Measurements from ENCODE around the gene CNGA3.

CNGA3 gene

GRCh38 chr2:98374958-98375570 lies 28.8 kb downstream of the CNGA3 start:
- Histone ChIP-seq H2AFZ (ENCODE audit: low read depth, low read length) (no peak overlapping the region), H3K14ac (ENCODE audit: low read length in 2 of 2) (peak overlapping the region in 1 of 2 experiments; percentile 49), H3K4ac (ENCODE audit: low read depth in 1 of 2, low read length in 2 of 2) (no peak overlapping the region), H3K4me2 (ENCODE audit: low read length, poor library complexity, severe bottlenecking) (no peak overlapping the region), H2BK12ac (ENCODE audit: low read length in 2 of 2) (no peak overlapping the region), H2BK15ac (ENCODE audit: low read depth, poor library complexity, severe bottlenecking) (no peak overlapping the region), H2BK120ac (ENCODE audit: low read depth, low read length) (no peak overlapping the region), H3K27me3 (ENCODE audit: control insufficient read depth in 1 of 2, insufficient read depth in 1 of 2, low read length in 2 of 2) (peaks cover 74 to 77% of the 10 kb centered on the region in 2 experiments), H4K8ac (ENCODE audit: low read length) (no peak overlapping the region), H2BK5ac (ENCODE audit: low read depth, low read length, poor library complexity, severe bottlenecking) (no peak overlapping the region), H3K4me1 (ENCODE audit: control insufficient read depth, insufficient read depth, low read depth, low read length) (no peaks in the 10 kb centered on the region), H3K79me1 (replicated peaks; ENCODE audit: low read length, poor library complexity, severe bottlenecking) (no peaks in the 10 kb centered on the region), H4K91ac (ENCODE audit: low read length) (no peak overlapping the region), H3K23ac (ENCODE audit: low read length in 2 of 2) (no peak overlapping the region), H3K4me3 (ENCODE audit: insufficient read depth in 1 of 2, low read depth in 1 of 2, low read length in 2 of 2) (no peak overlapping the region), H3K27ac (ENCODE audit: low read length, poor library complexity, severe bottlenecking) (no peak overlapping the region), H2AK5ac (ENCODE audit: low read length, severe bottlenecking) (no peak overlapping the region), H3K36me3 (ENCODE audit: control insufficient read depth in 1 of 2, insufficient read depth in 2 of 2, low read depth in 1 of 2, low read length in 2 of 2) (no peaks in the 10 kb centered on the region), H3K18ac (ENCODE audit: low read depth in 1 of 2, low read length in 2 of 2) (no peak overlapping the region), H3K9ac (ENCODE audit: low read length) (no peak overlapping the region), H3K9me3 (ENCODE audit: control insufficient read depth, low read length) (no peaks in the 10 kb centered on the region)
- WGBS, result 88% methylated on average over 10 of the region's 11 CpGs
- no peak for DNase-seq

GRCh38 chr2:98376301-98376910 lies 30.1 kb downstream of the CNGA3 start:
- Histone ChIP-seq H2AFZ (ENCODE audit: low read depth, low read length) (no peak overlapping the region), H2BK12ac (ENCODE audit: low read length in 2 of 2) (no peak overlapping the region), H4K8ac (ENCODE audit: low read length) (no peak overlapping the region)

GRCh38 chr2:98376996-98377395 lies 30.7 kb downstream of the CNGA3 start:
- Histone ChIP-seq H3K9ac (ENCODE audit: low read length) (no peak overlapping the region), H3K36me3 (ENCODE audit: control insufficient read depth in 1 of 2, insufficient read depth in 2 of 2, low read depth in 1 of 2, low read length in 2 of 2) (no peaks in the 10 kb centered on the region), H2AK5ac (ENCODE audit: low read length, severe bottlenecking) (no peak overlapping the region), H4K8ac (ENCODE audit: low read length) (no peak overlapping the region), H2BK15ac (ENCODE audit: low read depth, poor library complexity, severe bottlenecking) (no peak overlapping the region), H3K4me2 (ENCODE audit: low read length, poor library complexity, severe bottlenecking) (no peak overlapping the region), H3K79me1 (replicated peaks; ENCODE audit: low read length, poor library complexity, severe bottlenecking) (no peaks in the 10 kb centered on the region), H3K9me3 (ENCODE audit: control insufficient read depth, low read length) (no peaks in the 10 kb centered on the region), H3K18ac (ENCODE audit: low read depth in 1 of 2, low read length in 2 of 2) (no peak overlapping the region), H3K23ac (ENCODE audit: low read length in 2 of 2) (no peak overlapping the region), H3K27ac (ENCODE audit: low read length, poor library complexity, severe bottlenecking) (no peak overlapping the region), H3K4ac (ENCODE audit: low read depth in 1 of 2, low read length in 2 of 2) (no peak overlapping the region), H3K14ac (ENCODE audit: low read length in 2 of 2) (no peak overlapping the region), H3K27me3 (ENCODE audit: control insufficient read depth in 1 of 2, insufficient read depth in 1 of 2, low read length in 2 of 2) (peaks cover 82 to 90% of the 10 kb centered on the region in 2 experiments), H3K4me3 (ENCODE audit: insufficient read depth in 1 of 2, low read depth in 1 of 2, low read length in 2 of 2) (no peak overlapping the region), H2BK12ac (ENCODE audit: low read length in 2 of 2) (no peak overlapping the region), H3K4me1 (ENCODE audit: control insufficient read depth, insufficient read depth, low read depth, low read length) (no peaks in the 10 kb centered on the region), H2BK120ac (ENCODE audit: low read depth, low read length) (no peak overlapping the region), H2AFZ (ENCODE audit: low read depth, low read length) (no peak overlapping the region), H2BK5ac (ENCODE audit: low read depth, low read length, poor library complexity, severe bottlenecking) (no peak overlapping the region), H4K91ac (ENCODE audit: low read length) (no peak overlapping the region)
- DNase-seq, result no peak
- WGBS, result 87% methylated on average over 8 of the region's 8 CpGs

More at GRCh38 chr2:98376301-98376910, 30.1 kb downstream of the CNGA3 start:
- Histone ChIP-seq H3K18ac (ENCODE audit: low read depth in 1 of 2, low read length in 2 of 2) (no peak overlapping the region), H3K9me3 (ENCODE audit: control insufficient read depth, low read length) (no peaks in the 10 kb centered on the region), H3K4me3 (ENCODE audit: insufficient read depth in 1 of 2, low read depth in 1 of 2, low read length in 2 of 2) (no peak overlapping the region), H2BK120ac (ENCODE audit: low read depth, low read length) (no peak overlapping the region), H3K27ac (ENCODE audit: low read length, poor library complexity, severe bottlenecking) (no peak overlapping the region), H3K36me3 (ENCODE audit: control insufficient read depth in 1 of 2, insufficient read depth in 2 of 2, low read depth in 1 of 2, low read length in 2 of 2) (no peaks in the 10 kb centered on the region), H4K91ac (ENCODE audit: low read length) (no peak overlapping the region), H3K4me1 (ENCODE audit: control insufficient read depth, insufficient read depth, low read depth, low read length) (no peaks in the 10 kb centered on the region), H3K4me2 (ENCODE audit: low read length, poor library complexity, severe bottlenecking) (no peak overlapping the region), H3K27me3 (ENCODE audit: control insufficient read depth in 1 of 2, insufficient read depth in 1 of 2, low read length in 2 of 2) (peaks cover 82 to 91% of the 10 kb centered on the region in 2 experiments), H3K4ac (ENCODE audit: low read depth in 1 of 2, low read length in 2 of 2) (no peak overlapping the region), H3K23ac (ENCODE audit: low read length in 2 of 2) (no peak overlapping the region), H2AK5ac (ENCODE audit: low read length, severe bottlenecking) (no peak overlapping the region), H3K14ac (ENCODE audit: low read length in 2 of 2) (no peak overlapping the region), H2BK15ac (ENCODE audit: low read depth, poor library complexity, severe bottlenecking) (no peak overlapping the region), H2BK5ac (ENCODE audit: low read depth, low read length, poor library complexity, severe bottlenecking) (no peak overlapping the region), H3K9ac (ENCODE audit: low read length) (no peak overlapping the region), H3K79me1 (replicated peaks; ENCODE audit: low read length, poor library complexity, severe bottlenecking) (no peaks in the 10 kb centered on the region)
- no peak for DNase-seq
- WGBS, result 86% methylated on average over 5 of the region's 6 CpGs

GRCh38 chr2:98377544-98377943 lies 31.3 kb downstream of the CNGA3 start:
- H2BK5ac ChIP-seq (ENCODE audit: low read depth, low read length, poor library complexity, severe bottlenecking), result no peak overlapping the region

More at GRCh38 chr2:98377544-98377943, 31.3 kb downstream of the CNGA3 start:
- Histone ChIP-seq H3K14ac (ENCODE audit: low read length in 2 of 2) (no peak overlapping the region), H2AFZ (ENCODE audit: low read depth, low read length) (no peak overlapping the region), H2BK15ac (ENCODE audit: low read depth, poor library complexity, severe bottlenecking) (no peak overlapping the region), H3K27me3 (ENCODE audit: control insufficient read depth in 1 of 2, insufficient read depth in 1 of 2, low read length in 2 of 2) (peaks cover 82 to 87% of the 10 kb centered on the region in 2 experiments), H3K4me1 (ENCODE audit: control insufficient read depth, insufficient read depth, low read depth, low read length) (no peaks in the 10 kb centered on the region), H4K91ac (ENCODE audit: low read length) (no peak overlapping the region), H2AK5ac (ENCODE audit: low read length, severe bottlenecking) (no peak overlapping the region), H3K23ac (ENCODE audit: low read length in 2 of 2) (no peak overlapping the region), H3K4me3 (ENCODE audit: insufficient read depth in 1 of 2, low read depth in 1 of 2, low read length in 2 of 2) (no peak overlapping the region), H3K79me1 (replicated peaks; ENCODE audit: low read length, poor library complexity, severe bottlenecking) (no peaks in the 10 kb centered on the region), H3K27ac (ENCODE audit: low read length, poor library complexity, severe bottlenecking) (no peak overlapping the region), H2BK12ac (ENCODE audit: low read length in 2 of 2) (no peak overlapping the region), H2BK120ac (ENCODE audit: low read depth, low read length) (no peak overlapping the region), H3K36me3 (ENCODE audit: control insufficient read depth in 1 of 2, insufficient read depth in 2 of 2, low read depth in 1 of 2, low read length in 2 of 2) (no peaks in the 10 kb centered on the region), H3K4me2 (ENCODE audit: low read length, poor library complexity, severe bottlenecking) (no peak overlapping the region), H3K4ac (ENCODE audit: low read depth in 1 of 2, low read length in 2 of 2) (no peak overlapping the region), H4K8ac (ENCODE audit: low read length) (no peak overlapping the region), H3K9me3 (ENCODE audit: control insufficient read depth, low read length) (no peaks in the 10 kb centered on the region), H3K9ac (ENCODE audit: low read length) (no peak overlapping the region), H3K18ac (ENCODE audit: low read depth in 1 of 2, low read length in 2 of 2) (no peak overlapping the region)
- 75% methylated on average over 7 of the region's 7 CpGs for WGBS
- no peak for DNase-seq
